GM21576 (cell line): ENCODE measurements around the gene NDNF.

Source experiments
- ATAC-seq: cut with Tn5 transposase; IDR thresholded peaks from one replicate; pipeline ENCODE4 v1.9.1; 2021; ENCODE audit warnings: mild to moderate bottlenecking, moderate library complexity; ENCODE audit not compliant: unreplicated experiment

Gene NDNF

DNA sequence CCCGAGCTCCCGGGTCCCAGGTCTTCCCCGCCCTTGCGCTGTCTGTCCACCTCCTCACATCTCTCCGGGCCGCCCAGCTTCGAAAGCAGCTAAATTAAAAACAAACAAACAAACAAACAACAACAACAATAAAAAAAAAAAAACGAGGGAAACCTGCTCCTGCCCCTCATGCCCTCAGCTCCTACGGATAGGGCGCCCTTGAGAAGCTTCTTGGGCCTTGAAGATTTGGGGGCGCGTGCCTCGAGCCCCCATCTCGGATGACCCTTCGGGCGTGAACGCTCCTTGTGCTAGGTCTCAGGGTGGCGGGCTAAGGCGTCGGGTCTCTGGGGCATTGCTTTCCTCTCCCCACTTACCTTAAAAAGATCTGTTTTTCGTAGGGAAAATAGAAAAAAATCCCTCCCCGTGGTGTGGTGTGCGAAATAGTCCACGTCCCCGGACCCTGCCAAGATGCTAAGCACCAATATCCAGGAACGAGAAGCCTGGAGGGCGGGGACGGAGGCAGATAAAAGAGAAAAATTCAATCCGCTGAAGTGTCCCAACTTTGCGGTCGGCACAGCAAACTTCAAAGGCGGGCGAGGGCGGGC lies 603 bp downstream of the NDNF start:
- ATAC-seq = no peak

DNA sequence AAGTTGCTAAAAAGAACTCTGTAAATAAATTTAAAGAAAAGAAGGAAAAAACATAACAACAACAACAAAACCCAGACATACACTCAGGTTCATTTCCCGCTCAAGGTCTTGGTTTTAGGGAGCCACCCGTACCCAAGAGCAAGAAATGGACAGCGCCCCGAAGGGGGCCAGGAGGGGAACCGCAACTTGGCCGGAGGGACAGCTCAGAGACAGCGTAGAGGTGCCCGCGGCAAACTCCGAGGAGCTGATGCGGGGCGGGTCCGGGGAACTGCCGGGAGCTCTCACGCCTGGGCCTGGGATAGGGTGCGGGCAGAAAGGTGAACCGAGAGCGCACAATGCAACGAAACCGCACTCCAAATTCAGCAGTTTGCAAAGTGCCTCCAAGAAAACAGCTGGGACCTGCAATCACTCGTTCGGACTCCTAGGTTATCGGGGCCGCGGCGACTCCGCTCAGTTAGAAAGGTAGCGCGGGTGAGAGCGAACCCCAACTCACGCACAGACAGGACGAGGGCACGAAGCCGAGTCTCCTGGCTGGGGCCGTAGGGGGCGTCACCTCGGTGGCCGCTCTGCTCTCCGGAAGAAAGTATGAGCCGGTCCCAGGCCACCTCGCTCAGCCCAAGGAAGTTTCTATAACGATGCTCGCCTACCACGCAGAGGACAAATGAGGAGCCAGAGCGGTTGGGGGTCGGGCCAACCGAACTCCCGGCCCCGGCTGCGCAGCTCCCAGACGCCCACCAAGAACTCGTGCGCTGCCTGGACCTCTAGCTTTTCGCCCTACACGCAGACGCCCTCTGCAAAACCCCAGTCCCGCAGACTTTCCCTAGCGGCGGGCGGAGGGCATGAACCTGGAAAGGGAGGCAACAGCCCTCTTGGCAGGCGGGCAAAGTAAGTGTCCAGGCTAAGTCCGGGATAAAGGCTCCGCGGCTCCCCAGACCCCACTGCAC lies 1.4 kb downstream of the NDNF start:
- ATAC-seq = no peak

DNA sequence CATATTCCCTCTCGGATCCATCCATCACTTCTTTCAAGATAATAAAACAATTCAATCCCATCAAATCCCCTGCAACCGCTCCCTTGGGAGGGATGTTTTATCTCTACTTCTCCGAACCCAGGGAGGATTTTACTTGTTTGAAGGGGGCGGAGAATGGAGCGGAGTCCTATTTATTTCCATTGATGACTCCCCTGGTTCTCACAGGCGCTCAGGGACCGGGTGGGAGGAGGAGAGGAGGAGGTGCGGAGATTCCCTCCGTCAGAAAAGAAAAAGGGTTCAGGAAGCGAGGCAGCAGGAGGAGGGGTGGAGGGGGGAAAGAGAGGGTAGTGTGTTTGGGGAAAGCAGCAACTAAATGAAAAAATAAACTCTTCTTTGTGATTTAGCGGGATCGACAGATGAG lies 2.1 kb downstream of the NDNF start:
- ATAC-seq = no peak

DNA sequence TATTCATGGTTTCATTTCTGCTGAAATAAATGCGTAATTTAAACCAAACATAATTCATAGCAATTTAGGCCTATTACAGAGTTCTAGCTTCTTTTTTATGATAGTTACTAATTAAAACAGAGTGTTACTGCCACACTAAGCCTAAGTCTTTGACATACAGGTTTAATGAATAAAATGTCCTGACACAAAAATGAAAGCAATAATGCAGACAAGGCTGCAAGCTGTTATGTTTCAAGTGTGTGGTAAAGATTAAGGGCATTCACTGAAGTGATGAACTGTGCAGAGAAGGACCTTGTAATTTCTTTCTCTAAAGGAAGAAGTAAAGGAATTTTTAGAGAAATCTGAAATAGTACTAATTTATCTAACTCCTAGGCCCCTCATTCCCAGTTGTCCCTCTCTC lies 2.9 kb downstream of the NDNF start:
- no peak for ATAC-seq

DNA sequence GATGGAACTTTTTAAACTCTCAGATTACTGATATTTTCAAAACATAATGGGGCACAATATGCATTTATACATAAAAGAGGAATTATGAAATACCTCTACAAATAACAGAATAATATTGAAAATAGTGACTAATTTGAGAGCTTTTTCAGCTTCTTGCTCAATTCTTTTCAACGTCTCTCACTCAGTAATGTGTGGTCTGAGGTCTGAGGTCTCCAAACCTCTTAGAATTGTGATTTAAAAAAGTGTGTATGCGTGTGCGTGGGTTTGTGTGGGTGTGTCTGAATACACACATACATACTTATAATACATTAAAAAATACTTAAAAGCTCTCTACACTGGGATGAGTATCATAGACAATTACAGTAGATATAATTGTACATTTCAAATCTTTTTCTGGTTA lies 7.9 kb downstream of the NDNF start:
- no peak for ATAC-seq

DNA sequence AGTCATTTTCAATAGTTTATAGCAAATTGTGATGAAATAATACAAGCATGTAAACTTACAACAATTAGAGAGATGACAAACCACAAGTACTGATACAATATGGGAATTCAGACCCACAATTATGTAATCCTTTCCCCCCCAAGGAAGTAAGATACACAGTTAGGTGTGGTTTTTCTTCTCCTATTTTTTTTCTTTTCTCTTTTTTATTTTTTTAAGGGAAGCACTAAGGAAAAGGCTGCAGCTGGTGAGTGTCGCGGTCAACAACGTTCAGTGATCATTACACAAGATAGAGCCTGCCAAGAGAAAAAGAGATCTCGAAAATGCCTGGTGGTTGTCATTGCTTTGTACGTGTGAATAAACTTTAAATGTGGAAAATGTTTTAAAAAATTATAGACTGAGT lies 9.8 kb downstream of the NDNF start:
- no peak for ATAC-seq

DNA sequence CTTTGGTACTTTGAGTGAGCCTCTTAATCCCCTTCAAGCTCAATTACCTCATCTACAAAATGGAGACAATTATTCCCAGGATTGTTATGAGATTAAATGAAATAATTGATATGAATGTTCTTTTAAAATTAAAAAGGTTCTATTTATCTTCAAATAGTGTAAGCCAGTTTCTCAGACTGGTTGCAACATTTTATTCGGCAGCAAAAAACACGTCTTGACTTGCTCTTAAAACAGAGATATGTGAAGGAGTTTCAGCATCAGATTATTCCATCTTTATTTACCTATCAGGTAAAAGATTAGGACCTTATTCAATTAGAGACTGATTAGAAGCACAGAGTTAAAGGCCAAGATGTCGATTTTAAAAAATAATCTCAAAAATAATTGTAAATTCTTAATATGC lies 10.5 kb downstream of the NDNF start:
- ATAC-seq = no peak

DNA sequence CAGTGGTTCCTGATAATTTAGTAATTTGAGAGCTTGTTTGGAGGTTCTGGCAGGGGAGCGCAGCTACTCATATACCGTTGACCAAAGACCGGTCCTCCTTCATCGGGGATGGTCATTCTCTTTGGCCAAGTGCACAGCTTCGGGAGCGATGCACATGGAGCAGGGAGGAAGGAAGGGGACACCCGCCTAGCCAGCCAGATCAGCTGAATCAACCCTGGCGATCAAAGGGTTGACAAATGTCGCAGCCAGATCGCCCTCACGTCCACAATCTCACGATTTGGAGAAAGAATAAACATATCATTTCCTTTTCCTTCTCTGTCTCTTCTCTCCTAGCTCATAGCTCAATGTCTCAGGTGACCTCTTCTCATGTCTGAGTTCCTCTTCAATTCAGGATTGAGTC lies 11.1 kb downstream of the NDNF start:
- no peak for ATAC-seq

DNA sequence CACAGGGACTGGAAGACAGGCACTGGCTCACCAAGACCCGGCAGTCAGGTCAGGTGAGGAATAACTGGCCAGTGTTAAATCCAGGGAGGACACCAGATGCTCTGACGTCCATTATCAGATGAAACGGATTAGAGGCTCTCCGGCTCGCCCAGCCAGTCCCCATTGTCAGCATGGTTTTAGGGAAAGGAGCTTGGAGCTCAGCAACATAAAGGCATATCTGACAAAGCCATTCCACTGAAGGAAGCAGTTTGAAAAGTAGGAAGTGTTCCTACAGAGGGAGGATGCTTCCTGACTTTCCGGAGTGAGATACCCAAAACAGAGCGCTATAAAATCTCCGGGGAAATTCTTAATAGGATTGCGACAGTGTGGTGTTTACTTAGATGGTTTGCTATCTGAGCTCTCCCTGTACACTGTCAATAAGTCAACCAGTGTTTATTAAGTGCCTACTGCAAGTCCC lies 14.8 kb downstream of the NDNF start:
- no peak for ATAC-seq

DNA sequence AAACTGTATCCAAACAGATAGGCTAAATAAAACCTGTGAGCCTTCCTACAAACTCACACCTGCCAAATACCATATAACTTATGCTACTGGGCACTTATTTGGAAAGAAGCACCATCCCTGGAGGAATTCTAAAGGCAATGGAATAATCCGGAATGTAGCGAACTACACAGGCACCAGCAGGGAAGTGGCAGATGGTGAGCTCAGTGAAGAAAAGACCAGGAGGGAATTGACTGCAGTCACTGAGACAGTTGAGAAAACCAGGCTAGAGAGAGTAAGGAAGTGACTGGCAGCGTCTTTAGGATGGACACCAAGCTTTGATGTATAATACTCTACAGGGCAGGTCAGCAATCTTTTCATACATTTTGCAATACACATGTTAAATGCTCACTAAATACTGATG lies 16.3 kb downstream of the NDNF start:
- no peak for ATAC-seq

DNA sequence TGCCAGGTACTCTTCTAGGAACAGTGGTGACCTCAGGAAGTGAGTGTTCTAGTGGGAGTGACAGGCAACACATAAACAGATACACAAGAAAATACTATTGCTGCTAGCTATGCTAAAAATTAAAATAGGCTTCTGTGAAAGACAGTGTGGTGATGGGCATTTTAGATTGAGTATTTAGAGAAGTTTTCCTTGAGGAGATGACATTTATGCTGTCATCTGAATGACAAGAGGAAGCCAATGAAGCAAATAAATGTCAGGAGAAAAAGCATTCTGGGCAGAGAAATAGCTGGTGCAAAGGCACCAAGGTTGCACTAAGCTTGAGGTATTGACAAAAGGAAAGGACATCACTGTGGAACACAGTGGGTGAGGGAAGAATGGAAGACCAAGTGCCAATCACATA lies 18.0 kb downstream of the NDNF start:
- no peak for ATAC-seq

DNA sequence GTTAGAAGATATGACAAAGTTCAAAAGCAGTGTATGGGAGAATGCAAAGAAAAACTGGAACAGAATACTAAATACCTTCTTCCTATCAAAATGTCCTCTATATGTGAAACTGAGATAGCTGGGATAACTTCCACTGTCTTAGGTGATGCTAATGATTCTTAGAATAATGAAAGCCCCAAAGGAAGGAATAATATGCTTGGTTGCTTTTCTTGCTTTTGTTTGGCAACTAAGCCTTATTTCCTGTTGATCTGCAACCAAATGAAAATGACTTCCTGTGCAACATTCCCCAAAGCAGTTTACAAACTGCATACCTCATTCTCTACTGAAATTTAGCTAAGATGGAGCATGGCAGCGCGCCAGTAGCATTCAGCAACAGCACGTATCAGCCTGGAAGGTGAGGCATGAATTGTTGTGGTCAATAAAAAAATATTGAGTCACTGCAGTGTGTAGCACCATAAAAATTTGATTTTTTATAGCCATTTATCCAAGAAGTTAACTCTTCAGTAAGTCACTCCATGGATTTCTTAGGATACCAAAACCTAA lies 18.7 kb downstream of the NDNF start:
- ATAC-seq = no peak

DNA sequence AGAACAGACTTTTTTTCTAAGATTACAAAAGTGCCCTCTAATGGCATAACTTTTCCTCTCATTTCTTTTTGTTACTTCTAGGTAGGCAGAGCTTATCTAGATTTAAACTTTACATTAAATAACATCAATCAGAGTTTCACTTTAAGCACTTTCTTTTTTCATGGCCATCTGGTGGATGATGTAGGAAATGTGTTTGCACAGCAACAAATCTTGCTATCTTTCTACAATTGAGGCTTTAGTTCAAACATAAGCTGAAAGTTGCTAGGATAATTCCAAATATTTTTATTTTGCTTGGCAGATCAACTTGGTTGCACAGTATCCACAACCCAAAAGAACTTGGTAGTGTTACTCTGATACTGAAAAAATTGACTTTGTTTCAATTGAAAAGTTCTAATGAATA lies 22.0 kb downstream of the NDNF start:
- no peak for ATAC-seq

DNA sequence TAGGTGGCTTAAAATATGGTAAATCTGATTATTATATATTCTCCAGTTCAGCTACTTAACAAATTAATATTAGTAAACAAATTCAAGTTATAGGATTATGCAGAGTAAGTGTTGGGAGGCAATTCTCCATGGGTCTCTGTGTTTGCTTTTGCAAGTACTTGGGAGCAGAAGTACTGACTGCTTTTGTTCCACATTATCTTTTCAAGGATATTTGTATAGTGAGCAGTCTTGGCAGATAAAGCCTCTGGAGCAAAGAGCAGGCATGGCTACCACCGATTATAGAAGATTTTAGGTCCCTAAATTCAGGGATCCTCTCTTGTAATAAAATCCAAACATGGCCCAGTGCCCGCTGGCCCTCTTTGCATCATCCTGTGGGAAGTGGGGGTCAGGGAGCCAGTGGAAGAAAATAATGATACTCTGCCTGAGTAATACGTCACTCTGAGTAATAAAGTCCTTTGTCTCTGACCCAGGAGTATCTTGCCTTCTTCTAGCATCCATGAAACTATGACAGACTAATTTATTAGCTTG lies 23.2 kb downstream of the NDNF start:
- ATAC-seq = no peak

DNA sequence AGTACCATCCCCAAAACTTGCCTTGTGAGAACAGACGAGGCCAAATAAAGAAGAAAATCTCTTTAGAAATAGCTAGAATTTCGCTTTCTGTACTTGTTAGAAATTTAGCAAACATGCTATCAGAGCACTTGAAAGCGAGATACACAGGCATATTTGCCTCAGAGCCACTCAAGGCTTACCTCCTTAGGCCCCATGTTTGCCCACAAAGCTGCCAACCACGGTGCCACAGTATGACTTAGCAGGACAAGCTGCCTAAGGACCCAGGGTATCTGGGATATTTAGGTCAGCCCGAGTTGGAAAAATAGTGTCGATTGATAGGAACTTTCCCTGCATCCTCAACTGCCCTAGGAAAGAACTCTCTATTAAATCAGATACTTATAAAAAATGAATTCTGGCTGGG lies 24.2 kb downstream of the NDNF start:
- ATAC-seq = no peak

DNA sequence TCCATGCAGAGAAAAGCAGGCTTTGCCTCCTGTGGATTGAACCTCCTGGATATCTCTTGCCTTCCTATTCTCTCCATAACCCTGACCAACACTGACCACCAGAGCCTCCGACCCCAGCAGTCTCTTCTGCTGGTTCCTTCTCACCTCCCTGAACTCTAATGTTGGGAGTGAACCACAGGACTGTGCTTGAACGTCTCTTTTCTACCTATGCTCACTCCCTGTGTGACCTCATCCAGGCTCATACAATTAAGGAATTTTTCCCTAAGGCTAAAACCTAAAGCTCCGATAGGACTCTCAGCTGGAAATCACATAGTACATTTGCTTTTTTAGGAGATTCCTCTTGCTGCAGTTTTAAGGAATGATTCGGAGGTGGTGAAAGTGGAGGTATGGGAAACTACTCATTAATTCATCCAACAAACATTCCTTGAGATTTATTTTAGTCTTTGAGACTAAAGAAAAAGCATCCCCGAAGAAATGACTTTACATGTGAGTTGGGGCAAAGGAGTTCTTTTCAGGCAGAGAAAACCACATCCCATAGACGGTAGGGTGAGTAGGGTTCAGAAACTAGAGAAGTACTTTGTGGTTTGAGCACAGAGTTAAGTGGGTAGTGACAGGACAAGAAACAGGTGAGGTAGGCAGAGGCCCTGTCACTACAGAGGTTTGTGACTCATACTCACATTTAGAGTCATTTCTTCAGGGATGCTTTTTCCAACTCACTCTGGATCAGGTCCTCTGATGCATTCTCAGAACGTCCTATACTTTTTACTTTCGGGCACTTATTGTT lies 30.8 kb downstream of the NDNF start:
- peak; percentile 96 for ATAC-seq

DNA sequence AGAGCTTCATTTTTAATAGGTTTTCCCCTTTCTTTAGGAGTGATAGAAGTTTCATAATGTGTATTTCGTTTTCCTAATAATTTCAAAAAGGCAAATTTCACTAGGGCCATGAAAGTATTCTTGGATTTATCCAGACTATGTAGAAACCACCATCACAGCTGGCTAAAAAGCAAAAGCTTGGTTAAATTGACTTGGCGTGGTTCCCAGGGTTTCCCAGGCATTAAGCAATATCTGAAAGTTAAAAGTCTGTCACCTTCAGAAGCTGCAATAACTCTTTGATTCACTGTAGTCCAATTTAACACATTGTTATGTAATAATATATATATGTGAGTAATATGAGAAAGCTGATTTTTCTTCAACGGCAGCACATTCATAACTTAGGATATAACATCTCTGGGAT lies 38.3 kb downstream of the NDNF start:
- ATAC-seq = no peak

DNA sequence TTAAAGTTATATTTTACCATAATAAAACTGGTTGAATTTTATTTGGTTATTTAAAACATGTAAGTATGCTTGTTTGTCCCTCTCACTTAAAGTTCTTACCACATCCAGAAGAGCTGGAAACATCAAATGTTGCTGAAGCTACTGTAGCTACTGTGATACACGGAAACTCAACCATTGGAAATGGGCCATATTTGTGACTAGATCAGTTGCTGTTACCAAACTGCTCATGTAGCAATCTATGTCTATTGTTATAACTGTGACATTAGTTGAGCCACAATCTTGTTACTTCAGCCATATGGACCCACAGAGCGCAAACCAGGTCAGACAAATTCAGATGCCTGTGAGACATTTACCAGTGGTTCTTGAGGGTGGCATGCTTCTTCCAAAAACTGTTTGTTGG lies 41.6 kb downstream of the NDNF start:
- no peak for ATAC-seq

DNA sequence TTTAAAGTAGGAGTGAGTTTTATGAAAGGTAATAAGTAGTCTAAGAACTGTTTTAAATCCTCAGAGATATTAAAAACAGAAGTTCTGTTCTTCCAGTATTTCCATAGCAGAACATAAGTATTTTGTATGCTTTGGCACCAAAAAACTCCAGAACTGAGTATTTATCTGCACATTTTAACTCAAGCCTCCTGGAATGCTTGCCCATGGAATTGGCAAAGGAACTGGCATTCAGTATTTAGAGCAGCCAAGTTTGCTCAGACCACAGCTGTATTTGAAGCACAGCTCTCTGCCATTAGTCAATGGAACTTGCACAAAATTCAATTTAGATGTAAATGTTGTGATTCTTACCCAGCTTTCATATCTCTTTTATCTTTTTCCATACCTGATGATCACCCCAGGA lies 42.2 kb downstream of the NDNF start:
- ATAC-seq = no peak

DNA sequence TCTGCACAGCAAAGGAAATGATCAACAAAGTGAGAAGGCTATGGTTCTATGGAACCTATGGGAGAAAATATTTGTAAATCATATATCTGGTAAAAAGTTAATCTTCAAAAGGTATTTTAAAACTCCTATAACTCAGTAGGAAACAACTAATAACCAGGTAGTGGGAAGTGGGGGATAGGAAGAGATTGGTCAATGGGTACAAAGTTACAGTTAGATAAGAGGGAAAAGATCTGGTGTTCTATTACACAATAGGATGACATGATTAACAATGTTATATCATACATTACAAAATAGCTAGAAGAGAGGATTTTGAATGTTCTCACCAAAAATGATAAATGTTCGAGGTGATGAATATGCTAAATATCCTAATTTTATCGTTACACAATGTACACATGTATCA lies 46.3 kb downstream of the NDNF start:
- no peak for ATAC-seq

DNA sequence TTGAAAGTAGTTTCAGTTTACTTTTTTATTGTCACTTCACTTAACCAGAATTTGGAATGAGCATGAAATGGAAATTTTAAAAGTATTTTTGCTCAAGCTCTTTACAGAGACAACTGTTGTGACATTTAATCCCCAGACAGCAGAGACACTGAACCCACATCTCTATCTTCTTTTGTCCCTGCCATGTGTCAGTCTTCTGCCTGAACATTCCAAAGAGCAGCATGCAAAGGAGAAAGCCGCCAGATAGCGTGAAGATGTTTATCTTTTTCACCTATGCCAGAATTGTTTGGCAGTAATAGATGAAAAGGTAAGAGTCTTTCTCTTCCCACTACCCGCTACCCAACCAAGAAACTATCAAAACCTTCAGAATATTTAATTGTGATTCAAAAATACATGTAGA lies 46.8 kb downstream of the NDNF start:
- ATAC-seq = no peak
